GM23338 (cell line): ENCODE data around the gene COX7A2. TPM values are rescaled to one million over a fixed set of nuclear protein-coding genes. Genes with fewer than 3 reads are reported as not detected.

ENCODE experiments used
- ATAC-seq: fragments of 200-7000 bp; cut with Tn5 transposase; 3 replicates; pipeline ENCODE4 v1.9.1; 2020
- DNase-seq: peaks from one replicate; pipeline ENCODE4 v3.0.0-alpha.2; 2015; ENCODE audit warnings: low spot score
- H2AFZ ChIP-seq: fragments of 200-600 bp; sonication (generic); 2 replicates; pipeline ENCODE4 v1.8.0; 2016; ENCODE audit warnings: antibody characterized with exemption, mild to moderate bottlenecking, moderate library complexity
- H3F3A ChIP-seq: fragments of 200-600 bp; sonication (generic); replicated peaks from 2 replicates; pipeline ENCODE4 v1.8.0; 2017; ENCODE audit warnings: antibody characterized with exemption, mixed run types, low read depth
- H3K27ac ChIP-seq: fragments of 200-600 bp; sonication (generic); 2 replicates; pipeline ENCODE4 v1.6.1; 2016; ENCODE audit warnings: low read depth
- H3K27me3 ChIP-seq: fragments of 200-600 bp; sonication (generic); 2 replicates; pipeline ENCODE4 v1.8.0; 2016; ENCODE audit warnings: mild to moderate bottlenecking, mixed run types, moderate library complexity; ENCODE audit not compliant: insufficient read depth
- H3K36me3 ChIP-seq: fragments of 200-600 bp; sonication (generic); 2 replicates; pipeline ENCODE4 v1.8.0; 2016; ENCODE audit warnings: mild to moderate bottlenecking; ENCODE audit not compliant: insufficient read depth
- H3K4me1 ChIP-seq: fragments of 200-600 bp; sonication (generic); 2 replicates; pipeline ENCODE4 v1.8.0; 2016; ENCODE audit warnings: mild to moderate bottlenecking, moderate library complexity; ENCODE audit not compliant: insufficient read depth
- H3K4me2 ChIP-seq: fragments of 200-600 bp; sonication (generic); 2 replicates; pipeline ENCODE4 v1.7.1; 2017; ENCODE audit warnings: mixed run types
- H3K4me3 ChIP-seq: fragments of 200-600 bp; sonication (generic); 2 replicates; pipeline ENCODE4 v1.6.1; 2016; ENCODE audit warnings: mixed run types
- H3K79me2 ChIP-seq: fragments of 200-600 bp; sonication (generic); replicated peaks from 2 replicates; pipeline ENCODE4 v1.8.0; 2017; ENCODE audit warnings: mild to moderate bottlenecking; ENCODE audit not compliant: insufficient read depth
- H3K9me2 ChIP-seq: fragments of 200-600 bp; sonication (generic); 2 replicates; pipeline ENCODE4 v1.8.0; 2017; ENCODE audit not compliant: insufficient read depth
- H4K20me1 ChIP-seq: fragments of 200-600 bp; sonication (generic); replicated peaks from 2 replicates; pipeline ENCODE4 v1.8.0; 2017; ENCODE audit warnings: mild to moderate bottlenecking; ENCODE audit not compliant: insufficient read depth
- H3K27ac Mint-ChIP-seq: 2 replicates; pipeline ENCODE4 v1.8.0; 2020; ENCODE audit warnings: inconsistent platforms, mild to moderate bottlenecking, moderate library complexity, mixed read lengths
- H3K27me3 Mint-ChIP-seq: 3 replicates; pipeline ENCODE4 v1.8.0; 2022; ENCODE audit warnings: low read depth, mild to moderate bottlenecking, moderate library complexity, mixed read lengths, inconsistent platforms; ENCODE audit not compliant: insufficient read depth, poor library complexity
- H3K36me3 Mint-ChIP-seq: 3 replicates; pipeline ENCODE4 v1.8.0; 2021; ENCODE audit warnings: low read depth, mild to moderate bottlenecking, inconsistent platforms, moderate library complexity, mixed read lengths
- H3K4me1 Mint-ChIP-seq: 3 replicates; pipeline ENCODE4 v1.8.0; 2020; ENCODE audit warnings: mild to moderate bottlenecking, inconsistent platforms, mixed read lengths
- H3K4me3 Mint-ChIP-seq: 3 replicates; pipeline ENCODE4 v1.8.0; 2021; ENCODE audit warnings: moderate library complexity, mild to moderate bottlenecking, inconsistent platforms, mixed read lengths
- H3K9me3 Mint-ChIP-seq: 3 replicates; pipeline ENCODE4 v1.8.0; 2020; ENCODE audit warnings: moderate library complexity, mild to moderate bottlenecking, inconsistent platforms, mixed read lengths
- CREB1 ChIP-seq: fragments of 250-450 bp; sonication (Bioruptor Pico); IDR thresholded peaks from 2 replicates; pipeline ENCODE4 v1.5.0; 2020; ENCODE audit warnings: low read depth, mild to moderate bottlenecking, moderate library complexity
- NANOG ChIP-seq: IDR thresholded peaks from 2 replicates; pipeline ENCODE4 v1.6.1; 2016; ENCODE audit warnings: antibody characterized with exemption, borderline replicate concordance
- POLR2AphosphoS5 ChIP-seq: IDR thresholded peaks from 2 replicates; pipeline ENCODE4 v1.6.1; 2016; ENCODE audit warnings: antibody characterized with exemption, low read depth
- ZNF331 ChIP-seq: fragments of 250-450 bp; sonication (Bioruptor Pico); IDR thresholded peaks from 2 replicates; pipeline ENCODE4 v1.5.0; 2020; ENCODE audit warnings: low read depth, mild to moderate bottlenecking, moderate library complexity
- polyA plus RNA-seq: library from polyadenylated mRNA; unstranded; fragments of >200 nt; fragmentation: Nextera tagmentation; extraction: Ambion mirVana; gene quantifications from 2 replicates; pipeline ENCODE4 v1.2.1, GENCODE V29; 2016
- total RNA-seq: library from RNA; depleted of rRNA; stranded (reverse); fragments of >200 nt; shearing (Covaris generic); gene quantifications from 2 replicates; pipeline ENCODE4 v1.2.3, GENCODE V29; 2014
- TF ChIP-seq, protein P1 (sequence below), 2 experiments: fragments of 200-600 bp in 1 of 2; sonication (generic) in 1 of 2; conservative IDR thresholded peaks; 2 replicates each; pipeline versions ENCODE4 v1.5.1 to v1.6.1; 2016 to 2017; ENCODE audit warnings: antibody characterized with exemption in 2 of 2, low read depth in 2 of 2, mild to moderate bottlenecking in 2 of 2, moderate library complexity in 1 of 2
- TF ChIP-seq, protein P2 (sequence below): fragments of 250-450 bp; sonication (Bioruptor Pico); IDR thresholded peaks from 2 replicates; pipeline ENCODE4 v1.5.0; 2020; ENCODE audit warnings: mild to moderate bottlenecking, moderate library complexity

The COX7A2 gene
- total and polyA plus RNA-seq, 2 experiments from 2014 or later = 93.7 to 963 TPM

DNA sequence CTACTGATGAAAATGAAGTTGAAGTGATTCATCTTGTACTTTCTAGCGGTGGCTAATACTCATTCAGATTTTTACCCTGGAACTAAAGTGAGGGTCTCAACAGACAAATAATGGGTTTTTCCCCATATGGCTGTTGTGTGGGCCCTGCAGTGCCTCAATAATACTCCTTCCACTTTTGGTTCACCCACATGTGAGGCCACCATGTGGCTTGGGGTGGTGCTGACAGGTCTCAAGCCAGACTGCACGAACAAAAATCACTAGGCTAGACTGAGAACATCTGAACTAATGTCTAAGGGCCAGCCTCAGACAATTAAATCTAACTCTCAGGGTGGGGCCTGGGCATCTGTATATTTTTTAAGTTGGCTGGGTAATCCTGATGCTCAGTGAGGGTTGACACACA lies 29.9 kb downstream of the COX7A2 start:
- H4K20me1 ChIP-seq = no peaks in the 10 kb centered on the region
- peaks cover 7% of the 10 kb centered on the region; the same call in 1 of the 2 replicates for H3K9me2 ChIP-seq
- no peaks in the 10 kb centered on the region for H3K9me3 Mint-ChIP-seq
- peaks cover 35% of the 10 kb centered on the region for H3K4me1 Mint-ChIP-seq
- H3K4me1 ChIP-seq = peaks cover 31% of the 10 kb centered on the region
- peak; percentile 14; the same call in 2 of the 3 replicates for ATAC-seq
- H3K27me3 Mint-ChIP-seq = peaks cover 7% of the 10 kb centered on the region
- H3K4me3 Mint-ChIP-seq = no peak overlapping the region; the same call in 2 of the 3 replicates
- peak overlapping the region; percentile 68 for H3K27ac Mint-ChIP-seq
- peaks cover 9% of the 10 kb centered on the region for H3K27me3 ChIP-seq
- H3K79me2 ChIP-seq = no peaks in the 10 kb centered on the region
- no peak overlapping the region for H3K27ac ChIP-seq
- TF ChIP-seq, protein P1, sequence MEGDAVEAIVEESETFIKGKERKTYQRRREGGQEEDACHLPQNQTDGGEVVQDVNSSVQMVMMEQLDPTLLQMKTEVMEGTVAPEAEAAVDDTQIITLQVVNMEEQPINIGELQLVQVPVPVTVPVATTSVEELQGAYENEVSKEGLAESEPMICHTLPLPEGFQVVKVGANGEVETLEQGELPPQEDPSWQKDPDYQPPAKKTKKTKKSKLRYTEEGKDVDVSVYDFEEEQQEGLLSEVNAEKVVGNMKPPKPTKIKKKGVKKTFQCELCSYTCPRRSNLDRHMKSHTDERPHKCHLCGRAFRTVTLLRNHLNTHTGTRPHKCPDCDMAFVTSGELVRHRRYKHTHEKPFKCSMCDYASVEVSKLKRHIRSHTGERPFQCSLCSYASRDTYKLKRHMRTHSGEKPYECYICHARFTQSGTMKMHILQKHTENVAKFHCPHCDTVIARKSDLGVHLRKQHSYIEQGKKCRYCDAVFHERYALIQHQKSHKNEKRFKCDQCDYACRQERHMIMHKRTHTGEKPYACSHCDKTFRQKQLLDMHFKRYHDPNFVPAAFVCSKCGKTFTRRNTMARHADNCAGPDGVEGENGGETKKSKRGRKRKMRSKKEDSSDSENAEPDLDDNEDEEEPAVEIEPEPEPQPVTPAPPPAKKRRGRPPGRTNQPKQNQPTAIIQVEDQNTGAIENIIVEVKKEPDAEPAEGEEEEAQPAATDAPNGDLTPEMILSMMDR (conservative IDR thresholded peaks at IDR 0.05; ENCODE audit: low read depth in 2 of 2) = peak; percentile 25 to 26; a peak in 1 of 4 replicates
- TF ChIP-seq, protein P2, sequence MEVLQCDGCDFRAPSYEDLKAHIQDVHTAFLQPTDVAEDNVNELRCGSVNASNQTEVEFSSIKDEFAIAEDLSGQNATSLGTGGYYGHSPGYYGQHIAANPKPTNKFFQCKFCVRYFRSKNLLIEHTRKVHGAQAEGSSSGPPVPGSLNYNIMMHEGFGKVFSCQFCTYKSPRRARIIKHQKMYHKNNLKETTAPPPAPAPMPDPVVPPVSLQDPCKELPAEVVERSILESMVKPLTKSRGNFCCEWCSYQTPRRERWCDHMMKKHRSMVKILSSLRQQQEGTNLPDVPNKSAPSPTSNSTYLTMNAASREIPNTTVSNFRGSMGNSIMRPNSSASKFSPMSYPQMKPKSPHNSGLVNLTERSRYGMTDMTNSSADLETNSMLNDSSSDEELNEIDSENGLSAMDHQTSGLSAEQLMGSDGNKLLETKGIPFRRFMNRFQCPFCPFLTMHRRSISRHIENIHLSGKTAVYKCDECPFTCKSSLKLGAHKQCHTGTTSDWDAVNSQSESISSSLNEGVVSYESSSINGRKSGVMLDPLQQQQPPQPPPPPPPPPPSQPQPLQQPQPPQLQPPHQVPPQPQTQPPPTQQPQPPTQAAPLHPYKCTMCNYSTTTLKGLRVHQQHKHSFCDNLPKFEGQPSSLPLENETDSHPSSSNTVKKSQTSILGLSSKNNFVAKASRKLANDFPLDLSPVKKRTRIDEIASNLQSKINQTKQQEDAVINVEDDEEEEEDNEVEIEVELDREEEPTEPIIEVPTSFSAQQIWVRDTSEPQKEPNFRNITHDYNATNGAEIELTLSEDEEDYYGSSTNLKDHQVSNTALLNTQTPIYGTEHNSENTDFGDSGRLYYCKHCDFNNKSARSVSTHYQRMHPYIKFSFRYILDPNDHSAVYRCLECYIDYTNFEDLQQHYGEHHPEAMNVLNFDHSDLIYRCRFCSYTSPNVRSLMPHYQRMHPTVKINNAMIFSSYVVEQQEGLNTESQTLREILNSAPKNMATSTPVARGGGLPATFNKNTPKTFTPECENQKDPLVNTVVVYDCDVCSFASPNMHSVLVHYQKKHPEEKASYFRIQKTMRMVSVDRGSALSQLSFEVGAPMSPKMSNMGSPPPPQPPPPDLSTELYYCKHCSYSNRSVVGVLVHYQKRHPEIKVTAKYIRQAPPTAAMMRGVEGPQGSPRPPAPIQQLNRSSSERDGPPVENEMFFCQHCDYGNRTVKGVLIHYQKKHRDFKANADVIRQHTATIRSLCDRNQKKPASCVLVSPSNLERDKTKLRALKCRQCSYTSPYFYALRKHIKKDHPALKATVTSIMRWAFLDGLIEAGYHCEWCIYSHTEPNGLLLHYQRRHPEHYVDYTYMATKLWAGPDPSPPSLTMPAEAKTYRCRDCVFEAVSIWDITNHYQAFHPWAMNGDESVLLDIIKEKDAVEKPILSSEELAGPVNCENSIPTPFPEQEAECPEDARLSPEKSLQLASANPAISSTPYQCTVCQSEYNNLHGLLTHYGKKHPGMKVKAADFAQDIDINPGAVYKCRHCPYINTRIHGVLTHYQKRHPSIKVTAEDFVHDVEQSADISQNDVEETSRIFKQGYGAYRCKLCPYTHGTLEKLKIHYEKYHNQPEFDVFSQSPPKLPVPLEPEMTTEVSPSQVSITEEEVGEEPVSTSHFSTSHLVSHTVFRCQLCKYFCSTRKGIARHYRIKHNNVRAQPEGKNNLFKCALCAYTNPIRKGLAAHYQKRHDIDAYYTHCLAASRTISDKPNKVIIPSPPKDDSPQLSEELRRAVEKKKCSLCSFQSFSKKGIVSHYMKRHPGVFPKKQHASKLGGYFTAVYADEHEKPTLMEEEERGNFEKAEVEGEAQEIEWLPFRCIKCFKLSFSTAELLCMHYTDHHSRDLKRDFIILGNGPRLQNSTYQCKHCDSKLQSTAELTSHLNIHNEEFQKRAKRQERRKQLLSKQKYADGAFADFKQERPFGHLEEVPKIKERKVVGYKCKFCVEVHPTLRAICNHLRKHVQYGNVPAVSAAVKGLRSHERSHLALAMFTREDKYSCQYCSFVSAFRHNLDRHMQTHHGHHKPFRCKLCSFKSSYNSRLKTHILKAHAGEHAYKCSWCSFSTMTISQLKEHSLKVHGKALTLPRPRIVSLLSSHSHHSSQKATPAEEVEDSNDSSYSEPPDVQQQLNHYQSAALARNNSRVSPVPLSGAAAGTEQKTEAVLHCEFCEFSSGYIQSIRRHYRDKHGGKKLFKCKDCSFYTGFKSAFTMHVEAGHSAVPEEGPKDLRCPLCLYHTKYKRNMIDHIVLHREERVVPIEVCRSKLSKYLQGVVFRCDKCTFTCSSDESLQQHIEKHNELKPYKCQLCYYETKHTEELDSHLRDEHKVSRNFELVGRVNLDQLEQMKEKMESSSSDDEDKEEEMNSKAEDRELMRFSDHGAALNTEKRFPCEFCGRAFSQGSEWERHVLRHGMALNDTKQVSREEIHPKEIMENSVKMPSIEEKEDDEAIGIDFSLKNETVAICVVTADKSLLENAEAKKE (CRISPR knock-in tag) = no peak
- 0 out of 2 replicates have a peak overlapping the region, but pooled peaks have one; percentile 1 for H2AFZ ChIP-seq
- H3K36me3 Mint-ChIP-seq = no peaks in the 10 kb centered on the region
- H3K36me3 ChIP-seq = no peaks in the 10 kb centered on the region
- no peak for DNase-seq
- H3K4me3 ChIP-seq = no peak overlapping the region
- H3F3A ChIP-seq = no peaks in the 10 kb centered on the region; the same call in 1 of the 2 replicates
- peak overlapping the region; percentile 21 for H3K4me2 ChIP-seq

DNA sequence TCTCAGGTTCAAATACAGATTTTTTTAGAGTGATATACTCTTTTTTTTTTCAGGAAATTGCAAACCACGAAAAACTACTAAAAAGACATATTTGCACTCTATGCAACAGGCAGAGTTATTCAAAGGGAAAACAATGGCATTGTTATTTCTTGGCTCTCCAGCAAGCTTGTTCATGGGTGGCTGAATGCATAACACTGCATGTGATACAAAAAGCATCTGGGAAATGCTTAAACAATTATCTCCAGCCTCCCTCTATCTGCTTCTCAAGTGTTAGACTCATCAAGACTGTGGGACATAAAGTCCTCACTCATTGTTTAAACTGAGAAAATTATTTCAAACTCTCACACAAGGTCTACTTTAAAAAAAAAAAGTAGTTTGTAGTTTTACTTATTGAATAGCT lies 30.5 kb downstream of the COX7A2 start:
- peak overlapping the region; percentile 6; the same call in 1 of the 2 replicates for H3K4me3 ChIP-seq
- ATAC-seq = peak; percentile 14
- peak overlapping the region; percentile 8; the same call in 1 of the 2 replicates for H3K27ac ChIP-seq
- Mint-ChIP-seq H3K36me3 (no peaks in the 10 kb centered on the region), H3K9me3 (no peaks in the 10 kb centered on the region), H3K4me3 (no peak overlapping the region), H3K27me3 (peaks cover 13% of the 10 kb centered on the region), H3K4me1 (peaks cover 41% of the 10 kb centered on the region), H3K27ac (0 out of 2 replicates have a peak overlapping the region, but pooled peaks have one; percentile 68)
- peaks cover 36% of the 10 kb centered on the region for H3K4me1 ChIP-seq
- peaks cover 7% of the 10 kb centered on the region; the same call in 1 of the 2 replicates for H3K9me2 ChIP-seq
- peak overlapping the region; percentile 21 for H3K4me2 ChIP-seq
- H3F3A ChIP-seq = no peaks in the 10 kb centered on the region; the same call in 1 of the 2 replicates
- H2AFZ ChIP-seq = no peak overlapping the region
- H3K79me2 ChIP-seq = no peaks in the 10 kb centered on the region
- H3K27me3 ChIP-seq = peaks cover 15% of the 10 kb centered on the region
- DNase-seq = peak; percentile 38
- no peaks in the 10 kb centered on the region for H3K36me3 ChIP-seq
- H4K20me1 ChIP-seq = no peaks in the 10 kb centered on the region
- TF ChIP-seq NANOG (peak; percentile 71; the same call in 1 of the 2 replicates), CREB1 (CRISPR knock-in tag) (no peak), ZNF331 (CRISPR knock-in tag) (no peak), POLR2AphosphoS5 (no peak)
- TF ChIP-seq, protein P1 (conservative IDR thresholded peaks at IDR 0.05; ENCODE audit: low read depth in 2 of 2) = no peak
